Esophagus squamous epithelium (tissue), 5 donors: ENCODE data around the gene DAZAP1. TPM values are rescaled to one million over a fixed set of nuclear protein-coding genes. Genes with fewer than 3 reads are reported as not detected.

Experiments used
- DNase-seq: peaks from one replicate; lab custom pipeline; 2025; lab: John Stamatoyannopoulos, UW
- H3K27ac ChIP-seq, 4 donors: fragments of 200-600 bp; sonication (generic); one replicate each; pipeline ENCODE4 v1.5.1; 2016 to 2019; ENCODE audit warnings: mild to moderate bottlenecking in 1 of 4
- H3K27me3 ChIP-seq, 4 donors: fragments of 200-600 bp; sonication (generic); 1 replicate in 3 of 4; 2 replicates in 1 of 4; pipeline versions ENCODE4 v1.5.1 to v1.6.0; 2017 to 2021; ENCODE audit warnings: antibody characterized with exemption in 1 of 4
- H3K36me3 ChIP-seq, 3 donors: fragments of 200-600 bp; sonication (generic); one replicate each; pipeline ENCODE4 v1.5.1; 2016 to 2019
- H3K4me1 ChIP-seq, 3 donors: fragments of 200-600 bp; sonication (generic); one replicate each; pipeline ENCODE4 v1.5.1; 2017 to 2019
- H3K4me3 ChIP-seq, 4 donors: fragments of 200-600 bp; sonication (generic); 1 replicate in 3 of 4; 2 replicates in 1 of 4; pipeline ENCODE4 v1.5.1; 2016 to 2019; ENCODE audit warnings: mild to moderate bottlenecking in 2 of 4, moderate library complexity in 1 of 4
- H3K9me3 ChIP-seq, 3 donors: fragments of 200-600 bp; sonication (generic); one replicate each; pipeline ENCODE4 v1.5.1; 2016 to 2019
- POLR2A ChIP-seq, 4 donors: fragments of 450-650 bp; IDR thresholded peaks; one replicate each; pipeline ENCODE4 v1.6.1; 2017; ENCODE audit warnings: antibody characterized with exemption in 4 of 4, mild to moderate bottlenecking in 4 of 4, moderate library complexity in 3 of 4
- WGBS, 2 donors: methylation state at CpG; one replicate each; pipeline ENCODE4 v1.1.5; 2018; 5-methylcytosine and 5-hydroxymethylcytosine counted together
- intact Hi-C: fragments of 100-400 bp; cut with DNase I; formaldehyde crosslinking; loops from one replicate; pipeline ENCODE4 v1.15.0; 2022
- total RNA-seq, 4 donors: library from RNA; depleted of rRNA; stranded (reverse); fragments of >200 nt; gene quantifications; one replicate each; pipeline ENCODE4 v1.1.0, GENCODE V29; 2016
- TF ChIP-seq, protein P1 (sequence below), 6 experiments: fragments of 450-650 bp in 4 of 6; fragments of 200-600 bp in 2 of 6; sonication (generic) in 2 of 6; IDR thresholded peaks; one replicate each; pipeline ENCODE4 v1.5.1; 2016 to 2019; ENCODE audit warnings: antibody characterized with exemption in 6 of 6, mild to moderate bottlenecking in 4 of 6, moderate library complexity in 4 of 6
- donor health status: DM: yes; HTN: yes; CAD: no.

Gene DAZAP1
- total RNA-seq, 4 donors from 2014 or later: 60.2 to 76.0 (median 69.0) TPM

DNA sequence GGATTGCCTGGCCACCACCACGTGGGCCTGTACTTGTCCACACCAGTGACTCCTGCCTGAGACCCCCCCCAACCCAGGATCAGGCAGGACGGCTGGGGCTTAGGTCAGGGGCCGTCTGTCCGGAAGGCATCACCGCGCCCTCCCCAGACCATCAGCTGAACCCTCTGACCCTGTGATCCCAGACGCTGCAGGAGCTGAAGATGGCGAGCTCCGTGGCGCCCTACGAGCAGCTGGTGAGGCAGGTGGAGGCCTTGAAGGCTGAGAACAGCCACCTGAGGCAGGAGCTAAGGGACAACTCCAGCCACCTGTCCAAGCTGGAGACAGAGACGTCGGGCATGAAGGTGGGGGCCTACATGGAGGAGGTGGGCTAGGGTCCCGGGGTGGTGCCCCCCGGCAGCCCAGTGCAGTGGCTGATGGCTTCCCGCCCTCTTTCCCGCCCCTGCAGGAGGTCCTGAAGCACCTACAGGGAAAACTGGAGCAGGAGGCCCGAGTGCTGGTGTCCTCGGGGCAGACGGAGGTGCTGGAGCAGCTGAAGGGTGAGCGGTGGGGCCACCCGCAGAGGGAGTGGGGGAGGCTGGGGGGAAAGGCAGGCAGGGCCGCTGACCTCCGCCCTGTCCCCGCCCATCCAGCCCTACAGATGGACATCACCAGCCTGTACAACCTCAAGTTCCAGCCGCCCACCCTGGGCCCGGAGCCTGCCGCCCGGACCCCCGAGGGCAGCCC, 45.6 kb downstream of the DAZAP1 start:
- Histone ChIP-seq H3K9me3 (no peaks in the 10 kb centered on the region), H3K4me3 (peak overlapping the region in 1 of 4 donors; percentile 3), H3K4me1 (peaks cover 19 to 60% (median 20%) of the 10 kb centered on the region in 3 donors), H3K27ac (no peak overlapping the region), H3K27me3 (peaks cover 41 to 100% (median 51%) of the 10 kb centered on the region in 4 donors), H3K36me3 (no peaks in the 10 kb centered on the region)
- 42 to 58% methylated on average over 7 to 8 of the region's 30 CpGs for WGBS, 2 donors
- no peak for DNase-seq
- intact Hi-C loops: loop anchor here (10.0 kb wide), 1 partner anchor 168 kb away; the partner anchor contains the start of gene EFNA2
- TF ChIP-seq, protein P1, sequence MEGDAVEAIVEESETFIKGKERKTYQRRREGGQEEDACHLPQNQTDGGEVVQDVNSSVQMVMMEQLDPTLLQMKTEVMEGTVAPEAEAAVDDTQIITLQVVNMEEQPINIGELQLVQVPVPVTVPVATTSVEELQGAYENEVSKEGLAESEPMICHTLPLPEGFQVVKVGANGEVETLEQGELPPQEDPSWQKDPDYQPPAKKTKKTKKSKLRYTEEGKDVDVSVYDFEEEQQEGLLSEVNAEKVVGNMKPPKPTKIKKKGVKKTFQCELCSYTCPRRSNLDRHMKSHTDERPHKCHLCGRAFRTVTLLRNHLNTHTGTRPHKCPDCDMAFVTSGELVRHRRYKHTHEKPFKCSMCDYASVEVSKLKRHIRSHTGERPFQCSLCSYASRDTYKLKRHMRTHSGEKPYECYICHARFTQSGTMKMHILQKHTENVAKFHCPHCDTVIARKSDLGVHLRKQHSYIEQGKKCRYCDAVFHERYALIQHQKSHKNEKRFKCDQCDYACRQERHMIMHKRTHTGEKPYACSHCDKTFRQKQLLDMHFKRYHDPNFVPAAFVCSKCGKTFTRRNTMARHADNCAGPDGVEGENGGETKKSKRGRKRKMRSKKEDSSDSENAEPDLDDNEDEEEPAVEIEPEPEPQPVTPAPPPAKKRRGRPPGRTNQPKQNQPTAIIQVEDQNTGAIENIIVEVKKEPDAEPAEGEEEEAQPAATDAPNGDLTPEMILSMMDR (IDR thresholded peaks at IDR 0.05): no peak
- no peak for TF ChIP-seq POLR2A (IDR thresholded peaks at IDR 0.05)

DNA sequence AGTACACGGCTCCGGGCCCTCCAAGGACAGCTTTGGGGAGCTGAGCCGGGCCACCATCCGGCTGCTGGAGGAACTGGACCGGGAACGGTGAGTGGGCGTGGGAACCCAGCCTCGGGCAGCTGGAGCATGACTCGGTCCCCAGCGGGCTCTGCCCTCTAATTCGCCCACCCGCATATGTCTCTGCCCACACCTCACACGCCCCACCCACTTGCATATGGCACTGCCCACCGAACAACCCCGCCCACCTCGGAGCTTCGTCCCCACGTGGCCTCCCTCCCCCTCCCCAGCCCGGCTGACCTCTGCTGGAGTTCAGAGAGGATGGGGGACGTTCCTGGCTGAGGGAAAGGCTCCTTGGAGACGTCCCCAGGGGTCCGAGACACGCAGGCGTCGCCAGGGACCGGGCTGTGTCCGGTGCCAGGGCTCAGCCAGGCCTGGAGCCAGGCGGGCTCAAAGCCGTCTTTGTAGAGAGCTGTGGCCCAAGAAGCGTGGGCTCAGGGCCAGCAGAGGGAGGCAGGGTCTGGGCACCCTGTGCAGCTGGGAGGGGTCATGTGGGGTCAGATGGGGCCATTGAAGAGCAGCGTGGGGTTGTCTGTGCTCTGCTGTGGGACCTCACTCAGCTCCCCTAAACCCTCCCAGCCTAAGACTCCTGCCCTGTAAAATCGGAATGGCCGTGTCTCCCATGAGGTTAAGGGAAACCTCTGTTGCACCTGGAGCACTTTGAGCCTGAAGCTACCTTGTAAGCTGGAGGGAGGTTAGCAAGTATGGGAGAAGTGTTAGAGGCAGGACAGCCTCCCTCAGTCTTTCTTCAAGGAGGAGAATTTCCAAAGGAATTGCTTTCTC, 46.4 kb downstream of the DAZAP1 start:
- Histone ChIP-seq H3K4me3 (peak overlapping the region in 1 of 4 donors; percentile 3), H3K27ac (no peak overlapping the region), H3K4me1 (peaks cover 19 to 60% (median 20%) of the 10 kb centered on the region in 3 donors), H3K36me3 (no peaks in the 10 kb centered on the region), H3K27me3 (peaks cover 39 to 100% (median 49%) of the 10 kb centered on the region in 4 donors), H3K9me3 (no peaks in the 10 kb centered on the region)
- WGBS, 2 donors: 7 to 21% methylated on average over 3 to 12 of the region's 33 CpGs
- intact Hi-C loops: loop anchor here (10.0 kb wide), 1 partner anchor 169 kb away; the partner anchor contains the start of gene EFNA2
- TF ChIP-seq, protein P1 (IDR thresholded peaks at IDR 0.05): peak in 1 of 6 experiments; percentile 11
- no peak for TF ChIP-seq POLR2A (IDR thresholded peaks at IDR 0.05)
- DNase-seq: no peak

DNA sequence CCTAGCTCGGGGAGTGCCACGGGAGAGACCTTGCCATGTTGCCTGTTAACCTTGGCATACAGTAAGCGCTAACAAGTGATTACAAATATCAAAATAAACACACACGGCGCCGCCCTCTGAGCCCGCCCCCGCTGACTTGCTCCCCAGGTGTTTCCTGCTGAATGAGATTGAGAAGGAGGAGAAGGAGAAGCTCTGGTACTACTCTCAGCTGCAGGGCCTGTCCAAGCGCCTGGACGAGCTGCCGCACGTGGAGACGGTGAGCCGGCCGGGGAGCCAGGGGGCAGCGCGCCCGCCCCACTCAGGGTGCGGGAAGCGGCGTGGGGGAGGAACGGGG, 47.6 kb downstream of the DAZAP1 start:
- peaks cover 0 to under 1% (median 0%) of the 10 kb centered on the region in 3 donors for H3K36me3 ChIP-seq
- peak overlapping the region in 1 of 4 donors; percentile 72 for H3K27ac ChIP-seq
- no peaks in the 10 kb centered on the region for H3K9me3 ChIP-seq
- intact Hi-C loops: loop anchor here (10.0 kb wide), 1 partner anchor 170 kb away; the partner anchor contains the start of gene EFNA2
- no peak for DNase-seq
- H3K27me3 ChIP-seq: peaks cover 34 to 99% (median 41%) of the 10 kb centered on the region in 4 donors
- TF ChIP-seq, protein P1 (IDR thresholded peaks at IDR 0.05): no peak
- no peak for TF ChIP-seq POLR2A (IDR thresholded peaks at IDR 0.05)
- 5% methylated on average over 14 of the region's 22 CpGs; no CpG with 5 or more reads in 1 of the 2 donors for WGBS, 2 donors
- H3K4me1 ChIP-seq: peaks cover 19 to 54% (median 20%) of the 10 kb centered on the region in 3 donors
- no peak overlapping the region for H3K4me3 ChIP-seq

DNA sequence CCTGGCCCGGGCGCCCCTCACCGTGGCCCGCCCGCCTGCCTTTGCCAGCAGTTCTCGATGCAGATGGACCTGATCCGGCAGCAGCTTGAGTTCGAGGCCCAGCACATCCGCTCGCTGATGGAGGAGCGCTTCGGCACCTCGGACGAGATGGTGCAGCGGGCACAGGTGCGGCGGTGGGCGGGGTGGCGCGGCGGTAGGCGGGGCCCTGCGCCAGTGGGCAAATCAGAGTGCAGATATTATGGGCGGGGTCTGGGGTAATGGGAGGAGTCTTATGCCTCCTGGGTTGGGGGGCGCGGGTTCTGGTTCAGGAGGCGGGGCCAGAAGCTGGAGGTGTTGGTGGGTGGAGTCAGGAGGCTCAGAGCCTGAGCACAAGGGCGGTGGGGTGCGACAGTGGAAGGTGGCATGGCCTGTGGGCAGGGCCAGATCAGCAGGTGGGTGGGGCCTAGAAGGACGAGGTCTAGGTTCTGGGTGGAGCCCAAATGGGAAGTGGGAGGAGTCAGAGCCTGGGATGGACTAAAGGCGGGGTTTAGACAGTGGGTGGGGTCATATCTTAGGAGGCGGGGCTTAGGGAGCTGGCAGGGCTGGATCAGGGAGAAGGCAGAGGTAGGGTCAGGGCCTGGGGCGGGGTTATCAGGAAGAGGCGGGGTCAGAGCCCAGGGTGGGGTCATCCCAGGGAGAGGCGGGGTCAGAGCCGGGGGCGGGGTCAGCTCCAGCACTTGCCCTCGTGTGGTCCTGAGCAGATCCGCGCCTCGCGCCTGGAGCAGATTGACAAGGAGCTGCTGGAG, 48.1 kb downstream of the DAZAP1 start:
- DNase-seq: no peak
- H3K36me3 ChIP-seq: peaks cover 0 to 6% (median under 1%) of the 10 kb centered on the region in 3 donors
- peaks cover 28 to 94% (median 36%) of the 10 kb centered on the region in 4 donors for H3K27me3 ChIP-seq
- intact Hi-C loops: loop anchor here (10.0 kb wide), 1 partner anchor 171 kb away; the partner anchor contains the start of gene EFNA2
- peaks cover 19 to 51% (median 20%) of the 10 kb centered on the region in 3 donors for H3K4me1 ChIP-seq
- H3K4me3 ChIP-seq: no peak overlapping the region
- TF ChIP-seq, protein P1 (IDR thresholded peaks at IDR 0.05): no peak
- TF ChIP-seq POLR2A (IDR thresholded peaks at IDR 0.05): no peak
- 13 to 16% methylated on average over 15 to 19 of the region's 42 CpGs for WGBS, 2 donors
- H3K9me3 ChIP-seq: no peaks in the 10 kb centered on the region
- H3K27ac ChIP-seq: peak overlapping the region in 1 of 4 donors; percentile 72
